HTR-8/SVneo (cell line): ENCODE results near the gene ETF1.

Experiments
- DNase-seq: peaks from one replicate; pipeline ENCODE4 v3.0.0; 2011; ENCODE audit warnings: low spot score, mixed read lengths; ENCODE audit not compliant: insufficient read length
- FAIRE-seq: peaks from 2 replicates; lab custom pipeline; 2011; peaks lifted over from hg19 to GRCh38; lab: Jason Lieb, UNC

ETF1 gene

DNA sequence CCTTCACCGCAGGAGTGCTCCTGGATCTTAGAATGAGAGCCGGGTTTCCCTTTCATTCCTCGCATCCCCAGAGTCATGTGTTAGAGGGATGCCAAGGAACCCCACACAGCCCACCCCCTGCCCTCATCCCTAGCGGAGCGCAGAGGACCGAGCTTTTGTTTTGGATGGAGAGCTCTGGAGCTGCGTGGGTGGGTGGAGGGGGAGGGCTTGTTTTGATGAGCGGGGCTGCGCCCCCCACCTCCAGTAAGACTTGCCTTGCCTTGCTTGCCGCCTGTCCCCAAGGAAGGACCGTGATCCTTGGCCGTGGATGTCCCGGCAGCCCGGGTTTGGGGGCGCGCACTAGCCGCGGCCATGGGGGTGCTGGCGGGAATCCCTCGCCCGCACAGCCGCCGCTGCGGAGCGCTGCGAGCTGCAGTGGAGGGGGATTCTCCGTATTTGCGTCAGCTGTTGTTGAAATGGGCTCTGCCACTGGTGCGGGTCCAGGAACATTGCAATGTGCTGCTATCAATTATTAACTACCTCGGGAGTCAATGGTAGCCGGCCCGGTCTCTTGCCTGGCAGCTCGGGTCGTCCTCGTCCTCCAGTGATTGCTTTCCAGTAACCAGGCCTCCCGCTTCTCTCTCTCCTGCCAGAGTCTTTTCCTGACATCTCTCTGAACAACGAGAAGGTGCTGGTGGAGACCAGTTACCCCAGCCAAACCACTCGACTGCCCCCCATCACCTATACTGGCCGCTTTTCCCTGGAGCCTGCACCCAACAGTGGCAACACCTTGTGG lies 76.7 kb downstream of the ETF1 start:
- DNase-seq (no peak), FAIRE-seq (no peak)

GRCh38 chr5:138465261-138466124 lies 77.5 kb downstream of the ETF1 start, which contains the start of gene EGR1:
TSS of gene EGR1 (plus strand) at chr5:138465479. CDS start at chr5:138465762, 283 bp downstream.
- DNase-seq (peak; percentile 86), FAIRE-seq (peak; percentile 74)

- DNase-seq: peak; percentile 82
- FAIRE-seq: peak; percentile 77
Measured at GRCh38 chr5:138464388-138465260, 78.4 kb downstream of the ETF1 start.

GRCh38 chr5:138464008-138464387 lies 79.0 kb downstream of the ETF1 start:
- FAIRE-seq: peak; percentile 81

GRCh38 chr5:138463419-138464007 lies 79.5 kb downstream of the ETF1 start:
- DNase-seq (no peak), FAIRE-seq (no peak)

More at GRCh38 chr5:138464008-138464387, 79.0 kb downstream of the ETF1 start:
- DNase-seq: peak; percentile 93

DNA sequence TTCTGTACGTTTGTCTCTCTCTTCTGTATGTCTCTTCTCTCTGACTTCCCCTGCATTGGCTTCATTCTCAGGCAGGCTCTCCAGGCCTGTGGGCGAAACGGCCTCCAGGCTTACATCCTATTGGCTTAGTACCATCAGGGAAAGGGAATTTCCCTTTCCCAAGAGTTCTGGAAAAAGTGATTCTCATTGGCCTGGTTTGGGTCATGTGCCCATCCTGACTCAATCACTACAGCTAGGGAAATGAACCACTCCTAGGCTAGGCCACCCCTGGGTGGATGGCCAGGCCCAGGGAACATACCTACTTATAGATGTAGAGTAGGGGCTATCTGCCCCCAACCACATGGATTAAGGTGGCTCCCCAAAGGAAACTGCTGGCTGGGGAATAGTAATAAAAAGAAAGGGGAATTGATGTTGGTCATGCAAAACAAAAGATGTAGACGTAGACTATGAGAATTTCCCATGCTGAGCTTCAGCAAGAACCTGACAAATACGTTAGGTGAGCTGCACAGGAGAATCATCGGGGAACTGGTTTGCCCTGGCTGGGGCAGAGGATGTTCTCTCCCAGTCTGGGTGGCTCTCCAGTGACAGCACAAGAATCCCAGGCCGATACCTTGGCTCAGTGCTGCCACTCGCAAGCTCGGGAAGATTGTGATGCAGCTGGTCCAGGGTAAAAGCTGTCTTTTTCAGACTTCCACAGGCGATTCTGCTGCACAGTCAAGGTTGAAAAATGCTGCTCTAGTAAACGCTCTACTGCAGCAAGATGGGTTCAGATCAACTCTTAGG lies 81.5 kb downstream of the ETF1 start:
- no peak for DNase-seq
- no peak for FAIRE-seq

- no peak for FAIRE-seq
Measured at GRCh38 chr5:138460032-138460693, 82.9 kb downstream of the ETF1 start.

DNA sequence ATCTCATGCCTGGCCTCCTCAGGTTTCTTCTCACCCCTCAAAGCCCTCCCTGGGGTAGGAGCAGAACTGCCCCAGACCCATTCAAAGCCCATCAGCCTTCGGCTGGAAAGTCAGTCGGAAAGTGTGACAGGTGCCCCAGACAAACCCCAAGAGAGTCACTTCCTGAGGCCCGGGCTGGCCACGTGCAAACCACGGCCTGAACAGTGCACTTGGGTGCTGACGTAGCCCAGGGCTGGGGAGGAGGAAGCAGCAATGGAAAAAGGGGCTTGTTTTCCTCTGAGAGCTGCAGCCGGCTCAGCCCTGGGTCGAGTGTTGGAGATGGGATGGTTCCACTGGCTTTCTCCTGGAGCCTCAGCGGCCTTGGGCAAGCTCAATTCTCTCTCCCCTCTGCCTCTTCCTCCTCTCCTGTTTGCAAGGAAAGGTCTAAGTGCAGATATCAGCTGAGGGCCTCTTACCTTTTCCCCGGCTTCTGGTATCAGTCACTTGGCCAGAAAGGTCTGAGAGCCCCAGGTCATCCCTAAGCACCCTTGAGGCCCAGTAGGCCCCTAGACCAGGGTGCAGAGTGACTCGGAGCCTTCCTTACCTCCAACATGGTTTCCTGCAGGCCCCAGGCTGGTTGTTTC lies 83.6 kb downstream of the ETF1 start:
- DNase-seq (no peak), FAIRE-seq (no peak)

More at GRCh38 chr5:138460032-138460693, 82.9 kb downstream of the ETF1 start:
- DNase-seq: no peak

- FAIRE-seq (no peak), DNase-seq (no peak)
Measured at GRCh38 chr5:138458856-138459255, 84.2 kb downstream of the ETF1 start.

DNA sequence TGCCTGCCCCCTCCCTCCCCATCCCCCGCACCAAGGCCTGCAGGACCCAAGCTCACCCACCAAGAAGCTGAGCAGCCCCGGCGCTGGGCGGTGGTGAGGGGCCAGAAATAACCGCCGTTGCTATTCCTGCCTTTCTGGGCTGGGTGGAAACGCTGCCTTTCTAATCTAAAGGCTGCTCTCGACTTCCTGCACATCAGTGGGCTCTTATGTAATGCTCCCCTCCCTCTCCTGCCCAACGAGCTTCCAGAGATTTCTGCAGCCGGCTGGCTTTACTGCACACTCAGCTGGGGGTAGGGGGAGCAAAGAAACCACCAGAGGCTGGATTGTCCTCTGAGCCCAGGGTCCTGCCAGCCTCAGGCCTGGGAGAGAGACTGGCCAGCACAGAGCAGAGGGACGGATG lies 84.7 kb downstream of the ETF1 start:
- no peak for DNase-seq
- FAIRE-seq: no peak

DNA sequence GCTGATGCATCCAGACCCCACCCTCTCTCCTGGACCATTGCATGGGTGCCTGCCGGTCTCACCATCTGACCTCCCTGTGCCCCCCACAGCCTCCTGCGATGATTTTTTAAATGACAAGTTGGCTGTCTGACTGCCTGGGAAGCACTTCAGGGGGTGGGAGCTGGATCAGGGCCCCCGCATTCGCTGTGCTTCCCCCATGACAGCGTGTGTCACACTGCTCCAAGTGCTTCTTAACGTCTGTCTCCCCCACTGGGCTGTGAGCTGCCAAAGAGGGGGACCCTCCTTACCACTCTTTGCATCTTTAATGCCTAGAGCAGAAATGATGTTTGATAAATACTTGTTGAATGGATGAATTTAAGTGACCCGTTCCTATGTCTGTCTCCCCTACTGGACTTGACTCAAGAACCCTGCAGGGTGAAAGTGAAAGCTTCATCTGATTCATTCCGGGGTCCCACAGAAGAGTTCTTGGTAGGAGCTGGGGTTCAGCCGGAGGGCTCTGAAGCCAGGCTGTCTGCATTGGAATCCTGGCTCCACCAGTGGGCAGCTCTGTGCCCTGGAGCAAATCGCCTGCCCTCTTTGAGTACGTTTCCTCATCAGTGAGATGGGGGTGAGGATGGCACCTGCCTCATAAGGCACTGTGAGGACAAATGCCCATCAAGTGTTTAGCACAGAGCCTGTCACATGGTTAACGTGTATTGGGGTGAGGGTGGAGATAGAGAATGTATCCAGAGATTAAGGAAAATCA lies 85.3 kb downstream of the ETF1 start:
- DNase-seq (no peak), FAIRE-seq (no peak)
